ENCODE measurements around the gene C6orf141.

C6orf141 gene

DNA sequence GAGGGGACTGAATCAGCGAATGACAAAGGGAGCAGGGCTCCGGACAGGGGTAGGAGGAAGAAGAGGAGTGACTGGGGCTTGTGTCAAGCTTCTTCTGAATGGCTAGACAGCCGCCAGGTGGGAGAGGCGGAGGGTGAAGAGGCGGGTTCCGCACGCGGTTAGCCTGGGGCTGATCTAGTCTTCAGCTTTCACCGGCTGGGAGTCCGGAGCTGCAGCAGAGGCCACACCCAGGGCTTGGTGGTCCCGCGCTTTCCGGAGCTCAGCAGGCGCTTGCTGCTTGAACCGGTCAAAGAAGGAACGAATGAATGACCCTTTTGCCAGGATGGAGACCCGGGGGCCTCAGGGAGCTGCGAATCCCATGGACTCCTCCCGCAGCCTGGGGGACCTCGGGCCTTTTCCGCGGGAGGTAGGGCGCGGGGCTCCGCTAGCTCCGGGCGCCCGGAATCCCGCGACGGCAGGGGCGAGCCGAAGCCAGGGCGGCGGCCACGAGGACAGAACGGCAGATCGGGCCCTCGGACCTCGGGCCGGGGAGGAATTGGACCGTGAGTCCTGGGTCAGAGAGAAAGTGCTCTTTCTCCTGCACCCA lies at the start of gene C6orf141:
TSS of gene C6orf141 (plus strand) at position 177 of the 586 bp plus-strand sequence. CDS start at position 302, 125 bp downstream.
- DNase-seq (ENCODE audit: low read depth): no peak

DNA sequence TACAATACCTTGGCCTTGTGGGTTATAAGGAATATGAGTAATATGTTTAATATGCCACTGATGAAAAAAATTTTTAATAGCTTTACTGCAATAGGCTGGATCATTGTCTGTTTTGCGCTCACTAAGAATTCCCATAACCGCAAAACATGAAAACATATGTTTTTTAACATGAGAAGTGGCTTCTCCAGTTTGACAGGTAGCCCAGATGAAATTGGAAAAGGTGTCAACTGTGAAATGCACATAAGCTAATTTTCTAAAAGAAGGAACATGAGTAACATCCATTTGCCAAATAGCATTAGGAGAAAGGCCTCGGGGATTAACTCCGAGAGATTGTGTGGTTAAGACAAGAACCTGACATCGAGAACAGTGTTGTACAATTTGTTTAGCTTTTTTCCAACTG lies 45.8 kb upstream of the C6orf141 start:
- DNase-seq (ENCODE audit: low read depth): no peak

- DNase-seq (ENCODE audit: low read depth): no peak
These were observed 43.8 kb upstream of the C6orf141 start for GRCh38 chr6:49506569-49507111.

- no peak for DNase-seq (ENCODE audit: low read depth)
These were observed 41.1 kb upstream of the C6orf141 start for GRCh38 chr6:49509342-49509741.

DNA sequence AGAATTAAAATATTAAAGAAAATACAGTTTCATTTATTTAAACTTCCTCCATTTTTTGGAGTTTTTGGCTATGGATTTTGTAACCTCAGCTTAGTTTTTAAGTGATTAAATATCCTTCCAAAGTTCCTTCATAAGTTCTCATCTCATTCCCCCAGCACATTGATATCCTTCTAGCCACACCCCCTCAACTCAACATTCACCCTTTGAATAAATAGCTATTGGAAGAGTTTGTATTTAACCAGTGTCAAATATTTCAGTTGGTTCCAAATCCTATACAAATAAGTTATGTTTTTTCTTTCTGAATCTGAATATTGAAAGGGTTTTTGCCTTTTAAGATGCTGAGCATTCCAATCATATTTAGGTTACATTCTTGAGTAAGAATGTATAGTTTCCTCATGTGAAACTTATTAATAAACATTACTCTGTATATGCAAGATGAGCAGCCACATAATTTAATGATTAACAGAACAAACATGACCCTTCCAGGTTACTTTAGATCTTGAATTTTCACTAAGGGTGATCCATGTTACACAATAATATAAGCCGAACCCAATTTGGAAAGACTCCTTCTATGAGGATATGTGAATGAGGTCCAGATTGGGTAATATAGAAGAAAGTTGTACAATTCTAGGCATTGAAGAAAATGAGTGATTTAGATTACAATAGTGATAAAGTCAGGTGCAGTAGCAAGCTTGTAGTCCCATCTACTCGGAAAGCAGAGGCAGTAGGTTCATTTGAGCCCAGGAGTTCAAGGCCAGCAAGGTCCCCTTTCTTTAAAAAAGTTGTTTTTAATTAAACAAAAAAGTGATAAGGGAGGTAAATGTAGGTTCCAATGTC lies 37.1 kb upstream of the C6orf141 start:
- no peak for DNase-seq (ENCODE audit: low read depth)

- DNase-seq (ENCODE audit: low read depth): no peak
These were observed 35.6 kb upstream of the C6orf141 start for GRCh38 chr6:49514571-49515484.

DNA sequence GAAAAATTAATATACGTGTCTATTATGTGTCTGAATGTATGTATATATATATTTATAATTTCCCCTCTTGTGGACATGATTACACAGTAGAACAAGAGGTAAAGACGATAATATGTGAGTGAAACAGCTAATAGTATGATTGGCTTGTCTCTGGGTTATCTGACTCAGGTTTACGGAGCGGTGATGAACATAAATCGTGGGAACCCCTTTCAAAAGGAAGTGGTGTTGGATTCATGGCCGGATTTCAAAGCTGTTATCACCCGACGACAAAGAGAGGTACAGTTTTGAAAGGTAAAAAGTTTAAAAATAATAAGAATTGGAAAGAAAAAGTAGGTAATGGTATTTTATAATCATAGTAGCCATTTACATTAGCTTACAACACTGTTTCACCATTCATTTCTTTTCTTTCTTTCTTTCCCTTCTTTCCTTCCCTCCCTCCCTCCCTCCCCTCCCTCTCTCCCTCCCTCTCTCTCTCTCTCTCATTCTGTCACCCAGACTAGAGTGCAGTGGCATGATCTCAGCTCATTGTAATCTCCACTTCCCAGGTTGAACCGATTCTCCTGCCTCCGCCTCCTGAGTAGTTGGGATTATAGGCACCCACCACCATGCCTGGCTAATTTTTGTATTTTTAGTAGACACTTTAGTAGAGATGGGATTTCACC lies 34.9 kb upstream of the C6orf141 start:
- DNase-seq (ENCODE audit: low read depth): no peak

- DNase-seq (ENCODE audit: low read depth): no peak
These were observed 34.3 kb upstream of the C6orf141 start for GRCh38 chr6:49516147-49516505.

DNA sequence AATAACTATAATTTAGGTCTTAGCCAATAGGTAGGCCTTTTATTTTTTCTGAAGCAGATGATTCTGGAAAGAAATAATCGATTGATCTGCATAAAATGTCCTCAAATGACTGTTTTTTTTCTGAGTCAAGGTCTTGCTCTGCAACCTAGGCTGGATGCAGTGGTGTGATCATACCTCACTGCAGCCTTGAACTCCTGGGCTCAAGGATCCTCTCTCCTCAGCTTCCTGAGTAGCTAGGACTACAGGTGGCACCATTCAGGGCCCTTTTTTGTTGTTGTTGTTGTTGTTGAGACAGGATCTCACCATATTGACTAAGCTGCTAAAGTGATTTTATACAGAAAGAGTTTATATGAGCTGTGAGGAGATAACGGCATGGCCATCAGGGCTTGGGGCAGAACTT lies 32.5 kb upstream of the C6orf141 start:
- DNase-seq (ENCODE audit: low read depth): no peak

- DNase-seq (ENCODE audit: low read depth): no peak
These were observed 30.8 kb upstream of the C6orf141 start for GRCh38 chr6:49519660-49520059.

- DNase-seq (ENCODE audit: low read depth): no peak
These were observed 27.5 kb upstream of the C6orf141 start for GRCh38 chr6:49522710-49523593.

- no peak for DNase-seq (ENCODE audit: low read depth)
These were observed 26.6 kb upstream of the C6orf141 start for GRCh38 chr6:49523901-49524300.

- DNase-seq (ENCODE audit: low read depth): no peak
These were observed 25.9 kb upstream of the C6orf141 start for GRCh38 chr6:49524541-49524940.

DNA sequence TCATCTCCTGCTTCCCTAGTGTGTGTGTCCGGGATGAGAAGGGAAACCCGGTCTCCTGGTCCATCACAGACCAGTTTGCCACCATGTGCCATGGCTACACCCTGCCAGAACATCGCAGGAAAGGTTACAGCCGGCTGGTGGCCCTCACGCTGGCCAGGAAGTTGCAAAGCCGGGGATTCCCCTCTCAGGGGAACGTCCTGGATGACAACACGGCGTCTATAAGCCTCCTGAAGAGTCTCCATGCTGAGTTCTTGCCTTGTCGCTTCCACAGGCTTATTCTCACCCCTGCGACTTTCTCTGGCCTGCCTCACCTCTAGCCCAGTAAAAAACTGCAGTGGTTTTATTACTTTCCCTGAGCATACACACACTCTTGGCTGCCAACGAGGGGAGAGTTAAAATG lies 23.9 kb upstream of the C6orf141 start:
- DNase-seq (ENCODE audit: low read depth): no peak

- DNase-seq (ENCODE audit: low read depth): no peak
These were observed 23.1 kb upstream of the C6orf141 start for GRCh38 chr6:49527320-49527719.

GRCh38 chr6:49528571-49528970 lies 21.9 kb upstream of the C6orf141 start:
- no peak for DNase-seq (ENCODE audit: low read depth)

- no peak for DNase-seq (ENCODE audit: low read depth)
These were observed 20.2 kb upstream of the C6orf141 start for GRCh38 chr6:49530141-49530776.

DNA sequence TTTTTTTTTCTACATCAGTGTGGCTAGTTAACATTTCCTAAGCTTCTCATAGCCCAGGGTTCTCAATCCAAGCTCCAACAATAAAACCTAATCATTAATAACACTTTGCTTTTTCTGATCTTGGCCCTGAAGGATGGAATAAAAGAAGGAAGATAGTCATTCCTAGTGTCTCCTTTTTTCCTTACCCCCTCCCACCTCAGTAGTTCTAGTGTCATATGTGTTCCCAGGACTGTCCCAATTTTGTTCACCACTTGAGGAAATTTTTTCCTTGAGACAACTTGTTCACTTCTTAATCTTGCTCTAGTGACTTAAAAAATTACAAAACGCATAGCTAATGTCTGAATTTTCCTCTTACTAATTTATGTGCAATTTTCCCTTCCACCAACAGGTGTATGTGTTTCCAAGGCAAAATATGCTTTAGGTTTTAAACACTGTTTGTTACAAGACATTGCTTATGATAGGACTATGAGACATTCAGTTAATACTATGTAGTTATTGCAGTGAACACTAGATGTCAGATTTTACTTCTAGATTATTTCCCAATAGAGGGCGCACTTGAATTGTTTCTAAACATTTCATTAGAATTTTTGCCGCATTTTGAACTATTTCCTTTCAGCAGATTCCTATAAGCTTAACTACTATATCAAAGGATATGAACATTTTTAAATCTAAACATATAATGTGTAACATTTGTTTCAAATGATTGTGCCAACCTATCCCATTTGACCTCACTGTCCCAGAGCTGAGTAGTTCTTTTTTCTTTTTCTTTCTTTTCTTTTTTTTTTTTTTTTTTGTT lies 18.5 kb upstream of the C6orf141 start:
- no peak for DNase-seq (ENCODE audit: low read depth)

DNA sequence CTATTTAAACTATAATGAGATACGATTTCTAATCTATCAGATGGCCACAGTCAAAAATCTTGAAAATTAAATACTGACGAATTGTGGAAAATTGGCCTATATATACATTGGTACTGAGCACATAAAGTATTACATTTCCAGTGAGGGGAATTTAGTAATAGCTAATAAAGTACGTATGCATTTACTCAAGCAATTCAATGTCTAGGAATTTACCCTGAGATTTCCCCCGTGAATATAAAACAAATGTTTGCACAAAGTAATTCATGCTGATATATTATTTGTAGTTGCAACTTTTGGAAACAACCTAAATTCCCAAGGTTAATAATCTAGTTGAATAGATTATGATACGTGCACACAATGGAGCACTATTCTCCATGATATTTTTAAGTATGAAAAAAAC lies 14.7 kb upstream of the C6orf141 start:
- DNase-seq (ENCODE audit: low read depth): no peak

DNA sequence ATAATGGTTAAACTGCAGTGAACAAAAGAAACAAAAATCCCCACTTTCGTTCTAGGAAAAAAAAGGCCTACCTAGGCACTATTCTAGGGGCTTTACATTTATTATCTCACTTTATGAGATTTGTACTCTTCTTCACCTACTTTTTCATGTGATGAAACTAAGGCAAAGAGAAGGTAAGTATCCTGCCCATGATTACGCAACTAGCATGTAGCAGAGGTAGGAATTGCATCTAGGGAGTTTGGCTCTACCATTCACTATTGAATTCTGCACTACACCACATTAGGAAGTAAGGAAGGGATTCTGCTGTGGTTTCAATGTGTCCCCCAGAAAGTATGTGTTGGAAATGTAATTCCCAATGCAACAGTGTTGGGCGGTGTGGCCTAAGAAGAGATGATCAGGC lies 11.4 kb upstream of the C6orf141 start:
- no peak for DNase-seq (ENCODE audit: low read depth)
